Measurements from ENCODE around the gene G0S2.

G0S2 gene

GRCh38 chr1:209720326-209720725 is 45.1 kb downstream of the G0S2 start:
- no peak for DNase-seq

GRCh38 chr1:209720826-209721225 is 45.6 kb downstream of the G0S2 start:
- no peak for DNase-seq

- DNase-seq = no peak
Measured at GRCh38 chr1:209721323-209721722, 46.1 kb downstream of the G0S2 start.

- DNase-seq = no peak
Measured at GRCh38 chr1:209723265-209723664, 48.1 kb downstream of the G0S2 start.

GRCh38 chr1:209723756-209724693 is 48.8 kb downstream of the G0S2 start:
- no peak for DNase-seq
